ENCODE measurements around the gene MMP2.

Gene MMP2

DNA sequence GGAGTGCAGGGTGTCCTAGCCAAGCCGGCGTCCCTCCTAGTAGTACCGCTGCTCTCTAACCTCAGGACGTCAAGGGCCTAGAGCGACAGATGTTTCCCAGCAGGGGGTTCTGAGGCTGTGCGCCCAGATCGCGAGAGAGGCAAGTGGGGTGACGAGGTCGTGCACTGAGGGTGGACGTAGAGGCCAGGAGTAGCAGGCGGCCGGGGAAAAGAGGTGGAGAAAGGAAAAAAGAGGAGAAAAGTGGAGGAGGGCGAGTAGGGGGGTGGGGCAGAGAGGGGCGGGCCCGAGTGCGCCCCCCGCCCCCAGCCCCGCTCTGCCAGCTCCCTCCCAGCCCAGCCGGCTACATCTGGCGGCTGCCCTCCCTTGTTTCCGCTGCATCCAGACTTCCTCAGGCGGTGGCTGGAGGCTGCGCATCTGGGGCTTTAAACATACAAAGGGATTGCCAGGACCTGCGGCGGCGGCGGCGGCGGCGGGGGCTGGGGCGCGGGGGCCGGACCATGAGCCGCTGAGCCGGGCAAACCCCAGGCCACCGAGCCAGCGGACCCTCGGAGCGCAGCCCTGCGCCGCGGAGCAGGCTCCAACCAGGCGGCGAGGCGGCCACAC, at the start of gene MMP2:
TSS of gene MMP2 (plus strand) at position 372 of the 603 bp plus-strand sequence. CDS start 282 bp downstream, outside the sequence.
- no peak for DNase-seq

DNA sequence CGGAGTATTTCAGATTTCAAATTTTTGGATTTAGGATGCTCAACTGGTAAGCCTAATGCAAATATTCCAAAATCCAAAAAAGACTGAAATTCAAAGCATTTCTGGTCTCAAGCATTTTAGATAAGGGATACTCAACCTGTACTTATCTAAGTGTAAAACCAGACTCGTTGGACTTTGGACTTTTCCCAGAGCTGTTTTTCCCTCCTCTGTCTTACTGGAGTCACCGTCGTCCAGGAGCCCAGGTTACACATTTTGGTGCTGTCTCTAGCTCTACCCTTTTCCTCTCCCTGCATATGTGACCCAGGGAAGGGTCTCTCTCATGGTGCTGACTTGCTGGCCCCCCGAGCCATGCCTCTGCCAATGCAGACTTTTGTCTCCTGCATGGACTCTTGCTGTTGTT, 46.0 kb upstream of the MMP2 start:
- no peak for DNase-seq

DNA sequence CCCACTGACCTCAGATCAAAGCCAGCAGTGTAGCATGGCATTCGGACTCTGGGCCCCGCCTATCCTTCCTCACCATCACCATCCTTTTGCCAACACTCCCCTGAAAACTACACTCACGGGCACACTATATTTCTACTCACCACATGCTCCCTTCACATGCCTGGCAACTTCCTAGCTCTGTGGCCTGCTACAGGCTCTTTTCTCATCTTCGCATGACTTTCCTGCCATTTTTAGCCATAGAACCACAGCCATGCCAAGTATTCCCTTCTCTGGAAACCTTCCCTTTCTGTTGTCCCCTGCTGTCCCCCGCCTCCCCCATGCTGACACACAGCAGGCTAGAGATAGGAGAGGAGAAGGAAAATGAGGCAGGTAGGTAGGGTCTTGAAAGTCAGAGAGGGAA, 45.5 kb upstream of the MMP2 start:
- no peak for DNase-seq

DNA sequence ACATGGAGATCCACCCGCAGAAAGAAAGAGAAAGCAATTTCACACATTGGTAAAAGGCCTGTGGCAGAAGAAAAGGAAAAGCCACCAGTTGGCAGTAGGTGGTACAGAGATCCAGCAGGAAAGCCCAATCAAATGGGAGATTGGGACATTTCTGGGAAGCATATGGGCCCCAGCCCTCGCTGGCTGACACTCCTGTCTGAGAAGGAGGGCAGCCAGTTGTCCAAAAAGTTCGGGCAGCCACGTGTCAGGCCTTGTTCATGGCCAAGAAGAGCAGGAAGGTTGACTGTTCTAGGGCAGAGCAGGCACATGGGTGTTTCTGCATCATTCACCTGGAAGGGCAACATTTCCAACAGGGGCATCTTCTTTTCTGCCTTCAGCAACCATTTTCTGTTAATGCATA, 45.0 kb upstream of the MMP2 start:
- DNase-seq, result no peak

DNA sequence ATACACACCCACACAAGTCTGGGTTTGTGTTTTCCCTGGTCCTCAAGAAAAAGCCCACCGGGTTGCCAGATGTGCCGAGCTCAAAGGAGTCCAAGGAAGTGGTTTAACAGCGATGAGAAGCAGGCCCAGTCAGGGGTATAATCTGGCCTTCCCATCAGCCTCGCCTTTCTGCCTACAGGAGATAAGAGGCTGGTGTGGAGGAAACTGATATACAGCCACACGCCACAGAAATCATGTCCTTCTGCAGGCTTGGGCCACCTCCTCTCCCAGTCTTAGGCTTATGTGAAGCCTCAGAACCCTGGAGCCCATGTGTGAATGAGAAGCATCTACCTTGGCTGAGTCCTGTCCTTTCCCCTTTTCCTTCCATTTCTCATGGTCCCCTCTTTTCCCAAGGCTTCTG, 43.6 kb upstream of the MMP2 start:
- no peak for DNase-seq

DNA sequence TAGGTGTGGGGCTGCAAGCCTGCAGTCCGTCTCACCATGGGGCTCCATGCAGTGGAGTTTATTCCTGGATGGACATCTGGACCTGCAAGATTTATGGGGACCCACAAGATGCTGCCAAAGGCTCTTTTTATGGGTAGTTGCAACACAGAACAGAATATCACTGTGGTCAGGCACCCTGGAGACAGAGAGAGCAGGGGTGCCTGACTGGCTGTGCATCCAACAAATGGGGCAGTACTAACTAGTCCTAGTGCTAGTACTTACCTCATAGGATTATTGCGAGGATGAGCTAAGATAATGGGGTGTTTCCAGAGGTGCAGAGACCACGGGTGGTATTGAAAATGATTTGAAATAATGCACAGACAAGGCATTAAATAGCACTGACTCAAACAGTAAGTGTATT, 42.4 kb upstream of the MMP2 start:
- no peak for DNase-seq

DNA sequence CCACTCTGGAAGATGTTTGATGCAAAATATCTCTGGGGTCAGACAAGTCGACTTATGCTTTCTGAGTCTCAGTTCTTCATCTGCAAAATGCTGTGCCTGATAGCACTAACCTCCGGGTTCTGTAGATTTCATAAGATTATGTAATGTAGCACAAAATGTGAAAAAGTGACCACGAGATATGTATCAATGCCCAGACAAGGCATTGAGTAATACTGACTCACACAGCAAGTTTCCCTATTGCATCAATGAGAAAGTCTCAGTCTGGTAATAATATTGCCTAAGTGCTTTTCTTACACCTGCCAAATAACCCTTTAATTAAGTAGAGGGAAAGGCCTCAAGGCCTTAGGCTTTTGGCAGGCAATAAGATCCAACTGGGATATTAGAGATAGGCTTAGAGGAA, 41.4 kb upstream of the MMP2 start:
- DNase-seq, result no peak

DNA sequence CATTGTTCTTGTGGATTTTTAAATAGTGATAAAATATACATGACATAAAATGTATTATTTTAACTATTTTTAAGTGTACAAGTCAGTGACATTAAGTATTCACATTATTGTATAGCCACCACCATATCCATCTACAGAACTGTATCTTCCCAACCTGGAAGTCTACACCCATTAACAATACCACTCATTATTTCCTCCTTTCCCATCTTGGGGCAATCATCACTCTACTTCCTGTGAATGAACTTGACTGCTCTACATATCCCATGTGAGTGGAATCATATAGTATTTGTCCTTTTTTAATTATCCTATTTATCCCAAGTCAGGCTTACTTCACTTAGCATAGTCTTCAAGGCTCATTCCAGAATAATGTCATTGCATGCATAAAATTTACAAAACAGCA, 40.7 kb upstream of the MMP2 start:
- DNase-seq, result no peak

DNA sequence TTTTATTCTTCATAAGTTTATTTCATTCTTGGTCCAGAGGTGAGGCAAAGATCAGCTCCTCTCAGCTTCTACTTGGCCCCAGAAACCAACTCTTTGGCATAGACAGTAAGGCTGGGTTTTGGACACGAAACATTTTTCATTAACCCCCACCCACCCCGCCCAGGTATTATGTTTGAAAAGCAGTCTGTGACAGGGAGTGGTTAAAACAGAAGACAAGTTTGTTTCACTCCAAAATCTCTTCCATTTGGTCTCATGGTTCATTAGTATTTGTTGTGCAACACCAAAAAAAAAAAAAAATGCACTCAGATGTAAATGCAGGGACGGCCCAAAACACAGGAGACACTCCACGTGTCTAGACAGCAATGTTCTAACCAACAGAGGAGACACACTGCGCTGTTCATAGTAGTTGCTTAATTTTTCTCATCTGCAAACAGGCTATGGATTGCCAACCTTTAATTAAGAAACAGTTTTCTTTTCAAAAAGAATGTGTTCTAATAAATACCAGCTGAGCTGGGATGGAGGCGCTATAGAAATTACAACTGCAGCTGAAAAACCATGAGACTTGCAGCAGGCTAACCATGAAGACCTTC, 39.8 kb upstream of the MMP2 start:
- no peak for DNase-seq

DNA sequence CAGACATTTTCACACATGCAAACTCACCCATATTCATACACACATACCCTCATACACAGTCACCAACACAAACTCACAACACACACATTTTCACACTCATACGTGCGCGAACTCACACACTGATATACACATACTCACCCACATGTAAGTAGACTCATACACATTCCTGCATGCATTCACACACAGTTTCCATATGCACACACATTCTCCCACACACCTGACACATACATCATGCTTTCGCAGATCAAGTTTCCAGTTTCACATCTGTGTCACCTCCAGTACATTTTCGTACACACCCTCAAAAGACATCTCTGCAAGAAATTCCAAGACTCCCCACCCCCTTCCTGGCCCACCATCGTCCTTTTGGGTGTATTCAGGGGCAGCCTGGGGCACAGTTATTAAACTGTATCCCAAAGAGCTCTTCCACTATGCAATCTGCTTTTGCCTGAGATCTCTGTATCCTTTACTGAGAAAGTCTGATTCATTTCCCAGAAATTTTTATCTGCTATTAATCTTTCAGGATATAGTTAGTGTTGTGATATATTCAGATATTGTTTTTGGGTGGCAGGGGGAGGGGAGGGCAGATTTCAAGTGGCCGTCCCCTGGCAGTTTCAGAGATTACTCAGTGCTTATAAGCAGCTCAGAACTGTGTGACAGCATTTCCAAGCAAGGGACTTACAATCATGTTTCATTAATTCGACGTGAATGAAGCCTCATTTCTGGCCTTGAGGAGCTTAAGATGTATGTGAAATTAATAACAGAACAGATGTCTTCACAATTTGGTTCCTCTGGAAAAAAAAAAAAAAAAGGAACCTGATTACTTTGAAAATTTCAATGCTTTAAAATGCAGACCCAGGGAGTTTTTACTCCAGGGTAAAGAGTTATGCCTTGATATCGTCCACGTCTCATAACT, 35.3 kb upstream of the MMP2 start:
- no peak for DNase-seq

DNA sequence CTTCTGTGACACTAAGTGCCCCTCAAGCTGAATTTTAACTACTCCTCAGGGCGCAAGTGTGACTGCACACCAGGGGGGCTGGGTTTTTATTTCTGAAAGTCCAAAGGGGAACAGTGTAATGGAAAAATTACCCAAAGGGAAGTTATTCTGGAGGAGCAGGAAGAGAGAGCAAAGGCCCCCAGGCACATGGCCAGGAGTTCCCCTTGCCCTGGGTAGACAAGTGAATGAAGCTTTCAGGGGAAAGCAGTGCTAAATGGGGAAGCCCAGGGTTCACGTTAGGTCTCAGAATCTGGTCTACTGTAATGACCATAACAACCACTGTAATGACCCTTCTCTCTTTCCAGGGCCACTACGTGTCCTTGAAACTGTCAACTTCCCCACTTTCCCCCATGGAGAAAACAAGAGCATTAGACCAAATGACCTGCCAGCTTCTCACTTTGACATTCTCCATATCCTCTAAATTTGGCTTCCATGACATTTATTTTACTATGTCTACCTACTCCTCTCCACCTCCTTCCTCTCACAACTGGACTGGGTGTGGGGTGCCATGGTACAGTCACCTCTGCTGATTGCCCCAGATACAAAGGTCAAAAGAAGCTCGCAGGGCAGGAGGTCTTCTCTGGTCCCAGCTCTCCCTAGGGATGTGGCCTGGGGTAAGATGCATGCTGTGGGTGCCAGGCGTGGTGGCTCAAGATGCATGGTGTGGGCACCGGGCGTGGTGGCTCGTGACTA, 34.1 kb upstream of the MMP2 start:
- no peak for DNase-seq

DNA sequence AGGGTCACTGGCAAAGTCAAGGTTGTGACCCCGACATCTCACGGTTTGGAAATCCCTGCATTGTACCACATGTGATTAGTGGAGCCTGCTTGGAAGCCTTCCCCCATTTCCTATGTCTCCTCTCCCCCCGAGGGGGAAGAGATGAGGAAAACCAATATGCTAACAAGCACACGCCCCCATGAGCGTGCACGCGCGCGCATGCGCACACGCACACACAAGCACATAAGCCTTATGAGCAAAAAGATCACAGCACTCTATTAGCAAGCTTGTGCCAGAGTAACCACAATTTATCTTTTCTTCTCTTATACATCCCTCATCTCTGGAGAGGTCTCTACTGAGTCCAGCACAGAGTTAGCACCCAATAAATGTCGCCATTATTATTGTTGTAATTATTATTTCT, 31.8 kb upstream of the MMP2 start:
- DNase-seq, result no peak

DNA sequence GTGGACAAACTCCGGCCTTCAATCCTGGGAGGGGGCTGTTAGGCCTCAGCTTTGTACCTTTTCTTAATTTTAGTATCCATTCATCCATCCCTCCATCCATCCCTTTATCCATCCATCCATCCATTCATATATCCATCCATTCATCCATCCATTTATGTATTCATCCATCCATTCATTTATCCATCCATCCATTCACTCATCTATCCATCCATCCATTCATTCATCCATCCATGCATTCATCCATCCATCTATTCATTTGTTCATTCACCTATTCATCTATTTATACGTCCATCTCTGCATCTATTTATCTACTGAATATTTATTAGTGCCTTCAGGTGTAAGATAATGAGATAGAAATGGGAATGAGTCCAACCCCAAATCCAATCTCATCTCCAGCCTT, 26.0 kb upstream of the MMP2 start:
- DNase-seq, result no peak

DNA sequence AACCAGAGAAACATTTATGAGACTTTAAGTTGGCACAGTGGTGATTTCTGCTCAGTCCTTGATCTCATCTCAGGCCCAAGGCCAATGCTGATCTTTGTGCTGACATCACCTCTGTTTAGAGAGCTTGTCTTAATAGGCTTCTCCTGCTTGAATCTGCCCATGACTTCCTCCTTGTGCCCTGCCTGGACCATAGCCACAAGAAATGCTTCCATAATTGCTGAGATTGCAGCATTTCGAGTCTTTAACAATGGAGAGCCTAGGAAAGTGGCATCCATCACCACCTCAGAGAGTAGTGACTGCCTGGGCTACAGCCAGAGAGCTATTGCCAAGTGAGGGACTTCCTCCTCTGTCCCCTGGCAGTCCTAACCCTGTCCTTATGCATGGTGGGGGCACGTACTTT, 25.1 kb upstream of the MMP2 start:
- no peak for DNase-seq

DNA sequence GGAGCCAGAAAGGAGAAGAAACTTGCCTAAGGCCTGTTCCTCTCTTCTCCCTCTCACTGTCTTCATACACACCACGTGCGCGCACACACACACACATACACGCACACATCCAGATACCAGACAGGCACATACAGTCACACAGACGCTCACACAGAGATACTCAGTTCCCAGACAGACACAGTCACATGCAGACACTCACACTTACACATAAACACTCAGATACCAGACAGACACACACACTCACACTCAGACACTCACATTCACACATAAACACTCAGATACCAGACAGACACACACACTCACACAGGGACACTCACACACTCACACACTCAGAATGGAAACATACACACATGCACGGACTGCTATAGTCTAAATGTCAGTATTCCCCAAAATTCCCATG, 24.1 kb upstream of the MMP2 start:
- DNase-seq, result no peak

DNA sequence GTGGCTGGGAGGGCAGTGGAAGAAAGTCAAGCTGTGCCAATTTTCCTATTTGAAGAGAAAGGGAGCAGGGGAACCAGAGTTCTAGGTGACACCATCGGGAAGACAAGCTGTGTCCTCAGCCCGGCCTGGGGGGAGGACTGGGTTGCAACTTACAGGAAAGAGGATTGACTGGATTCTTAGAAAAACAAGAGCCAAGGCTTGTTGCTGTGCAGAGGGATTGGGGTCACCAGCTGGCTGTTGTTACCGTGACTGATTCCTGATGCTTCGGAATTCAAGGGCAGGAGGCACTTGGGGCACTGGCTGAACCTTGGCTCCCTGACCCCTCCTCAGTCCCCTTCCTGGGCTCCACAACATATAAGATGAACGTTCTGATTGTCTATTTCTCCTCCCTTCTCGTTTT, 16.8 kb upstream of the MMP2 start:
- no peak for DNase-seq

DNA sequence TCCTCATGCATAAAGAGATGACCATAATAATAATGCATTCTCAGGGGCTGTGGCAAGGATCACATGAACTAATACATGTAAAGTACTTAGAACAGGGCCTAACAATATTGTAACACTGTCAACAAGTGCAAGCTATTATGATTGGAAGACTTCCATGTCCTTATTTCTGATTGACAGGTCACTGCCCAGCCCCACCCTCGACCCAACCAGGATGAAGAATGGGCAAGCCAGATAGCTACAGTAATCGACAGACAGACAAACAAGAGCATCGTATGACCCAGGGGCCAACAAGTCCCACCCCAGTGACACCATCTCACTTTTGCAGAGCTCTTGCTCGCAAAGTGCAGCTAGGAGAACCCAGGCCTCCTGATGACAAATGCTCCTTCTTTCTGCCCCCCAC, 14.6 kb upstream of the MMP2 start:
- DNase-seq, result no peak

DNA sequence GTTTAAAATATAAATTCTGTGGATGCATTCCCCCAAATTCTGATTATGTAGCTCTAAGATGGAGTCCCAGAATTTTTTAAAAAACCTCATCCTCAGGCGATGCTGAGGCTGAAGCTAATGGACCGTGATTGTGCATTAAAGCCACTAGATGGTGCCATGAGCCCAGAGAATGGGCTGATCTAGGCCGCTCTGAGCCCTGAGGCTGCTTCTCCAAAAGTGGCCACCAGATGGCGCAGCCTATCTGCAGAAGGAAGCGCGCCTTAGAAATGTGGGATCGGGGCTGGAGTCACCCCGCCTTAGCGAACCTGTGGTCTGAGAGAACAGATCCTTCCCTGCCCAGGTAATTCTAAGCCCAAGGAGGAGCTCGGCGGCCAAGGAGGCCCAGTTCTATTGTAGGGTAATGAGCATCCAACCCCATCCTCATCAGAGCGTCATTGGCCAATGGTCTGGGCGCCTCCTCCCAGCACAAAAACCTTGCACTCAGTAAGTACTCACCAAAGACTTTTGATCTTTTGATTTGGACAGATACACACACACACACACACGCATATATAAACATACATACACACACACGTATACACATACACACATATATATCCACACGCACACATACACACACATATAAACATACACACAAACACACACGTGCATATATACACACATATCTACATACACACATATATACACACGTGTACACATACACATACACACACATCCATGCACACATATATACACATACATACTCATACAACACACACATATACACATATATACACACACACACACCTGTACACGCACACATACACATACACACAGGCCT, 13.7 kb upstream of the MMP2 start:
- no peak for DNase-seq

DNA sequence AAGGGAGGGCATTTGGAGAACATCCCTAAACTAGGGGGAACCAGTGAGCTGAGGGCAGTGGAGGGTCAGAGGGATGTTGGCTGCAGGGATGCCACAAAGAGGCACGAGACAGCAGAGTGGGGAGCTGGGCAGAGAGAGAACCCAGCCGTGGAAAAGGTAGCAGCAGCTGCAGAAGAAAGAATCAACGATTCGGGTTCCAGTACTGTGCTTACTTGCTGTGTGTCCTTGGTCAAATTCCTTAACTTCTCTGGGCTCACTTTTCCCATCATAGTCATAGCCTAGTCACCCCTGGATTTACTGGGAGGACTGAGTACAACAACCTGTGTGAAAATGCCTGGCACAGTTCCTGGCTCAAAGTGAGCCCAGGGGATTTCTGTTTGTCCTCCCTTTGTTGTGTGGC, 12.8 kb upstream of the MMP2 start:
- no peak for DNase-seq

DNA sequence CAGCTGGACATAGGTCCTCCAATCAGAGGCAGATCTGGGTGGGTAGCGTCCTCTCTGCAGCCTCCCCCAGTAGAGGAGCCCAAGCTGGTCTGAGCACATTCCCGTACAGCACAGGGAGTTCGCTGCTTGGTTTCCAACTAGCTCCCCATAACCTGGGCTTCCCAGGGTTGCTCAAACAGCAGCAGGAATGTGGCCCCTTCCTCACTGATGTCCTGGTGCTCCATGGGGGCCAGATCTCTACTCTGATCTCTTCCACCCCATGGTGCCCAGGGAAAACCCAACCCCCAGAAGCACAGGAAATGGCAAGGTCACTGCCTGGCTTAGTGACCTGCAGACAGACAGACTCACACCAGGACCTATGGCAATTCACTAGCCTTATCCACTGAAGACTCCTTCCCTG, 11.1 kb upstream of the MMP2 start:
- DNase-seq, result no peak

DNA sequence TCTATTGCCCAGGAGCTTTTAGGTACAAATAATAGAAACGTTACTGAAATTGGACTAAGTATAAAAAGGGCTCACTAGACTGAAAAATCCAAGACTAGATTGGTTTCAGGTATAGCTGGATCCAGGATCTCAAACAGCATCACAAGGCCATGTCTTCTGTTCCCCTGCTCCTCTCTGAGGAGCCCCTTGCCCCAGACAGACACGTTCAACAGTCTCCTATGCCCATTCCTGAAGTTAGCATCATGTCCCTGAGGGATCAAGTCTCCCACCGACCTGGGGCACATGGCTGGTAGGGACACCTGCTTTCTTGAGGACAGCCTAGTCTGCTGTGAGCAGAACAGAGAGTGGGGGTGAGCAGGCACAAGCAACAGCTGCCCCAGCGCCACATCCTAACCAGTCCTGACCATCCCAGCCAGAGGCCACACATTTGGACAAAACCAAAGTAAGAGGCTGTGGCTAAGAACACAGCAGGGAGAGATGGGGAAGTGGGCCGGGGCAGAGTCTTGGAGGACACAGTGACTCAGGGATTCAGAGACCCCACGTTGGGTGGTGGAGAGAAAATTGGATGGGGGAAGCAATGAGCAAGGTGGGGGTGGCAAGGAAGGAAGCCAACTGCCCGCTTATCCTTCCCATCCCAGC, 10.5 kb upstream of the MMP2 start:
- no peak for DNase-seq
